ENCODE measurements around the gene GALNT14.

Gene GALNT14

GRCh38 chr2:30974554-30974953 is 163.7 kb downstream of the GALNT14 start:
- no peak for DNase-seq (ENCODE audit: low spot score)

DNA sequence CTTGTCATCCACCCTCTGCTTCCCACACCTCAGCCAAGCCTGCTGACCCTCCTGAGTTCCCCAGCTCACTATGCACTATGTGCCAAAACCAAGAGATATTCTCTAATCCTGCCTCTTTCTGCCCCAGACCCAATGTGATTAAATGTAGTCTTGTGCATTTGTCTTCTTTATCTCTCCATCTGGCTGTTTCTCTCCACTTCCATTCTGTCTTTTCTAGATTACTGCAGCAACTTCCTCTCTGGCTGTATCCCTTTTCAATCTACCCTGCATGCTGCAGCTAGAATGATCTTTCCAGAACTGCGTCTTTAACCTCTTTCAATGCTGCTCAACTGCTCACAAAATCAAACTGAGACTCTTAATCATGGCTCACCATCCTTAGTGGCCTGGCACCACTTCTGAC is 164.1 kb downstream of the GALNT14 start:
- no peak for DNase-seq (ENCODE audit: low spot score)

GRCh38 chr2:30971231-30972025 is 166.8 kb downstream of the GALNT14 start:
- DNase-seq (ENCODE audit: low spot score) = no peak

DNA sequence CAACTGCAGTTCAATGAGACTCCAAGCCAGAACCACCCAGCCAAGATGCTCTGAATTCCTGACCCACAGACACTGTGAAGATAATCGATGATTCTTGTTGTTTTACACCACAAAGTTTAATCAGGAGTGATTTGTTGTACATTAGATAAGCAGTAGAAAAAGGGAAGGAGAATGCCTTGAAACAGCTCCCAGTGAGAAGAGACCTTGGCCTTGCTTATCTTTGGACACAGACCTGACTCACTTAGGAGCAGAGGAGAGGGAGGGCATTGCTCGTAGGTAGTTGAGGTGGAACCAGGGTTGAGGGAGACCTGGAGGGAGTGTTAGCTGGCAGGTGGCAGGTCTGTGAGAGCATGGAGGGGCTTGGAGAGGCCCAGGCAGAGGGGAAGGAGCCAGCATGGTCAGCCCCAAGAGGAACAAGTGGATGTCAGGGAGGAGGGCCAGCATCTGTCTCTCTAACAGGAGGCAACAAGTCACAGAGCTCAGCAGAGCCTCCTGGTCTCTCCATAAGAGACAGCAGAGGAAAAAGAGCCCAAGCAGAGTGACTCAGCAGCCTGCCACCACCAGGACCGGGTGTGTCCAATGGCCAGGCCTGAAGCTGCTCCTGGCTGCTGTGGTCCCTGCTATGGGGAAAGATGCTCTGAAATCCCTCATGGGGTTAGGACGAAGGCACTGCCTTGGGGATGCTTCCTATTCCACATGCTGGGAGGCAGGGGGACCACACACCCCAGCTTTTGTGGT is 169.4 kb downstream of the GALNT14 start:
- no peak for DNase-seq (ENCODE audit: low spot score)

- DNase-seq (ENCODE audit: low spot score) = no peak
These were observed 171.5 kb downstream of the GALNT14 start for GRCh38 chr2:30966786-30967185.

GRCh38 chr2:30965022-30965531 is 173.2 kb downstream of the GALNT14 start:
- no peak for DNase-seq (ENCODE audit: low spot score)

GRCh38 chr2:30964334-30965005 is 173.8 kb downstream of the GALNT14 start:
- no peak for DNase-seq (ENCODE audit: low spot score)

DNA sequence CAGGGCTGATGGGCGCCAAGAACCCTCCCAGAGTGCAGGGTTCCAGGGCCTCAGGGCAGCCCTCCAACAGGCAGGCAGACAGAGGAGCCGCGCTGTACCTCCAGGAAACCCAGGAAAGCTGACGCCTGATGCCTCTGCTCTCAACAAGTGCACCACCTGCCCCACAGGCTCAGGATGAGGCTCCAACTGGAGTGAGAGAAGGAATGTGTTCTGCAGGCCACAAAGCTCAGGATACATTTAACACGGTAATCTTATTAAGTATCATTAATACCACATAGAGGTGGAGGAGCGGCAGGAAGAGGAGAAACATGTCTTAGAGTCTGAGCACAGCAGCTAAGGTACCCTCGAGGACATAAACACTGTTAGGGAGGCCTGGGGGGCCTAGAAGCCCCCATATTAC is 175.1 kb downstream of the GALNT14 start:
- DNase-seq (ENCODE audit: low spot score) = no peak

- no peak for DNase-seq (ENCODE audit: low spot score)
These were observed 178.0 kb downstream of the GALNT14 start for GRCh38 chr2:30960213-30960612.

DNA sequence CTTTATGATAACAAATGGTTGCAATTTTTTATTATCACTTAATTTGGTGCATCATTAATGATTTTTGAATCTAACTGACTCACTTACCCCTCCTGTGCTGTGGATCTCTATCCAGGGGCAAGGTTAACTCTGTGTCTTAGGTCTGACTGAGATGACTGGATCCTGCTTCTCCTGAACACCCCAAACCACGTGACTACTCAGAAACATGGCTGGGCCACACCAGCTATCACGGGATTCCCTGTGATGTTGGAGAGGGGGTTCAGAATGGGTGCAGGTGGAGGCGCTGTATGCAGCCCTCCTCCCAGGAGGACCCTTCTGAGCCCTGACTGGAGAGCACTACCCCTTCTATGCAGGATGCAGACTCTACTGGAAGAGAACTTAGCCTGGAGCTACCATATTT is 178.6 kb downstream of the GALNT14 start:
- no peak for DNase-seq (ENCODE audit: low spot score)

GRCh38 chr2:30958918-30959265 is 179.3 kb downstream of the GALNT14 start:
- DNase-seq (ENCODE audit: low spot score) = no peak

- DNase-seq (ENCODE audit: low spot score) = no peak
These were observed 179.9 kb downstream of the GALNT14 start for GRCh38 chr2:30958193-30958917.

- no peak for DNase-seq (ENCODE audit: low spot score)
These were observed 180.6 kb downstream of the GALNT14 start for GRCh38 chr2:30957591-30957990.

DNA sequence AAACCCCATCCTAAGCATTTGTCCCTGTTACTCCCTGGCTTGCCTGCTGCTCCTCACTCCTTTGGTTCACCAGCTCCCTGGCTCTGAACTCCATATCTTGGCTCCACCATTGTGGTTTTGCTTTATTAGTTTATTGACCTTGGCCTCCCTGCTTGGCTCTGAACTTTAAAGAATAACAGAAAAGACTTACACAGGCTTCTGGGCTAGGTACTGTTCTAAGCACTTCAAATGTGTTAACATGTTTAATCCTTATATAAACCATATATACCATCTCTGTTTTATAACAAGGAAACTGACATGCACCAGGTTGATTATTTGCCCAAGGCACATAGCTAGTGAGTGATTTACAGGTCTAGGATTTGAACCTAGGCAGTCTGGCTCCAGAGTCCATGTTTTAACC is 181.2 kb downstream of the GALNT14 start:
- DNase-seq (ENCODE audit: low spot score) = no peak

GRCh38 chr2:30955516-30956132 is 182.6 kb downstream of the GALNT14 start:
- no peak for DNase-seq (ENCODE audit: low spot score)

GRCh38 chr2:30950339-30950738 is 187.9 kb downstream of the GALNT14 start:
- DNase-seq (ENCODE audit: low spot score) = no peak

GRCh38 chr2:30949435-30949834 is 188.8 kb downstream of the GALNT14 start:
- no peak for DNase-seq (ENCODE audit: low spot score)

GRCh38 chr2:30948857-30949256 is 189.4 kb downstream of the GALNT14 start:
- DNase-seq (ENCODE audit: low spot score) = no peak

DNA sequence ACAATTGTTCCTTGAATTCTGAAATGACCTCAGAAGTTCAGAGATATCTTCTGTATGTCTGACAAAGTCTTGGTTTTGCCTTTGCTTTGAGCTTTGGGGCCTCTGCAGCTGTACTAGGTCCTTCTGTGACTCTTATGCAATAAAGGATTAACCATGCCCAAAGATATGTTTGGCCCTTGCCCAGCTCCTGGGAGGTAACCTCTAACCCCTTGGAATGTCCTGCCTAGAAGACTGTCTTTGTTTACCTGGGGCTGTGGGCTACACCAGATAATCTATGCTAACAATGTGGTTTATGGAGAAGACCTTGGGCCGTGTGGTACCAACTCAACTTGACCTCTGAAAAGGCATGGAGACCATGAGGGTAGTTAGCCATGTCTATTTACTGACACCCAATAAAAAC is 190.1 kb downstream of the GALNT14 start:
- DNase-seq (ENCODE audit: low spot score) = no peak

- DNase-seq (ENCODE audit: low spot score) = no peak
These were observed 190.6 kb downstream of the GALNT14 start for GRCh38 chr2:30947686-30948085.

DNA sequence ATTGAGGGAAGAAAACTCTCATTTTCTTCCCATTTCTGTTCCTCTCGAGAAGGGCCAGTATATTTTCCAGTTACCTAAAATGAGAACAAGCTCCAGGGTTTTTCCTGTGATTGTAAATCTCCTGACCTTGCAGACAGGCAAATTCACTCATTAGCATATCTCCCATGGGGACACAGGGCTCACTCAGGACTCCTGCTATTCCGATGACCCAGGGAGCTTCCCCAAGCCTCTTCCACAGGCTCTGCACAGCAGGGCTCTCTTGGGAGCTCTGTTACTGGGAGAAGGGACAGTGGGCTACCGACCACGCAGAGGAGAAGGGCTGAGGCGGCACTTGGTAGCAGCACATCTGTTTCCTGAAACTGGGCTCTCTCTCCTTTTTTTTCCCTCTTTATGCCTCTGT is 195.8 kb downstream of the GALNT14 start:
- no peak for DNase-seq (ENCODE audit: low spot score)

- no peak for DNase-seq (ENCODE audit: low spot score)
These were observed 197.4 kb downstream of the GALNT14 start for GRCh38 chr2:30940839-30941238.
